Common myeloid progenitor, CD34-positive (primary cell): ENCODE results near the gene ITIH3.
A peak's percentile ranks its signal among the peaks of the same experiment; 100 is the strongest.

Source experiments
- CTCF ChIA-PET: fragments of 350-600 bp; sonication (Branson Sonifier 250); formaldehyde crosslinking; loops from one replicate; lab custom pipeline; 2021; ENCODE audit warnings: antibody characterized with exemption; lab: Charles Lee
- POLR2A ChIA-PET: fragments of 350-600 bp; sonication (Branson Sonifier 250); formaldehyde crosslinking; loops from one replicate; lab custom pipeline; 2021; ENCODE audit warnings: antibody characterized with exemption; lab: Charles Lee
- DNase-seq, 3 donors: peaks; one replicate each; pipeline versions ENCODE4 v3.0.0 to v3.0.0-alpha.2; 2013
- H3K27ac ChIP-seq, 2 experiments: 1 replicate in 1 of 2; 2 replicates in 1 of 2; pipeline ENCODE4 v1.7.0; 2013; ENCODE audit warnings: inconsistent platforms in 2 of 2, low read length in 2 of 2, mild to moderate bottlenecking in 2 of 2, low read depth in 1 of 2, moderate library complexity in 1 of 2; ENCODE audit not compliant: severe bottlenecking in 2 of 2, insufficient read depth in 1 of 2, poor library complexity in 1 of 2
- H3K27me3 ChIP-seq, 5 experiments: replicated peaks in 2 of 5; 1 replicate in 3 of 5; 2 replicates in 2 of 5; pipeline versions ENCODE4 v1.6.1 to v1.7.0; 2013; ENCODE audit warnings: low read length in 4 of 5, mild to moderate bottlenecking in 2 of 5, moderate library complexity in 2 of 5, inconsistent platforms in 1 of 5; ENCODE audit not compliant: insufficient read depth in 5 of 5, control insufficient read depth in 4 of 5
- H3K36me3 ChIP-seq, 4 experiments: 1 replicate in 2 of 4; 2 replicates in 2 of 4; pipeline versions ENCODE4 v1.6.1 to v1.7.0; 2013; ENCODE audit warnings: low read length in 3 of 4, control low read depth in 1 of 4, mild to moderate bottlenecking in 1 of 4; ENCODE audit not compliant: control insufficient read depth in 4 of 4, insufficient read depth in 4 of 4
- H3K4me1 ChIP-seq, 4 experiments: 1 replicate in 3 of 4; 2 replicates in 1 of 4; pipeline versions ENCODE4 v1.6.1 to v1.7.1; 2013; ENCODE audit warnings: low read length in 3 of 4, mild to moderate bottlenecking in 3 of 4, control low read depth in 1 of 4, inconsistent platforms in 1 of 4, moderate library complexity in 1 of 4; ENCODE audit not compliant: control insufficient read depth in 4 of 4, insufficient read depth in 4 of 4; ENCODE audit errors: control extremely low read depth in 1 of 4
- H3K4me3 ChIP-seq, 7 experiments: 1 replicate in 4 of 7; 2 replicates in 3 of 7; pipeline versions ENCODE4 v1.5.1 to v1.7.0; 2013; ENCODE audit warnings: mild to moderate bottlenecking in 7 of 7, low read length in 6 of 7, moderate library complexity in 6 of 7, inconsistent platforms in 2 of 7, low read depth in 2 of 7, control low read depth in 1 of 7; ENCODE audit not compliant: insufficient read depth in 4 of 7, control insufficient read depth in 1 of 7; ENCODE audit errors: extremely low read depth in 1 of 7
- H3K9me3 ChIP-seq, 5 experiments: 1 replicate in 4 of 5; 2 replicates in 1 of 5; pipeline versions ENCODE4 v1.6.1 to v1.7.1; 2013; ENCODE audit warnings: low read length in 4 of 5, mild to moderate bottlenecking in 2 of 5, inconsistent platforms in 1 of 5, low read depth in 1 of 5, moderate library complexity in 1 of 5; ENCODE audit not compliant: control insufficient read depth in 4 of 5, insufficient read depth in 2 of 5; ENCODE audit errors: control extremely low read depth in 1 of 5
- WGBS: methylation state at CpG from one replicate; pipeline ENCODE4 v1.1.5; 2013; ENCODE audit not compliant: insufficient coverage; 5-methylcytosine and 5-hydroxymethylcytosine counted together

The ITIH3 gene

GRCh38 chr3:52845157-52845556, 50.6 kb downstream of the ITIH3 start:
- Histone ChIP-seq H3K27me3 (no peaks in the 10 kb centered on the region), H3K4me3 (no peak overlapping the region), H3K27ac (no peak overlapping the region), H3K4me1 (peaks cover 0 to 9% (median 7%) of the 10 kb centered on the region in 4 experiments), H3K36me3 (peaks cover 8 to 58% (median 33%) of the 10 kb centered on the region in 4 experiments), H3K9me3 (no peaks in the 10 kb centered on the region)
- DNase-seq, result no peak
- 63% methylated on average over 3 of the region's 6 CpGs for WGBS
- ChIA-PET POLR2A (no interaction called here), CTCF (interaction anchor here (0.8 to 1.9 kb wide), 7 partner anchors 8 to 137 kb away, joined by 3 to 6 read pairs (median 3); no protein-coding TSS in a partner anchor)

- WGBS, result 94% methylated on average over 3 of the region's 7 CpGs
- CTCF ChIA-PET, result interaction anchor here (0.5 to 1.6 kb wide), 6 partner anchors 9 to 138 kb away, joined by 3 to 6 read pairs (median 3); no protein-coding TSS in a partner anchor
Measured at GRCh38 chr3:52845691-52846431, 51.3 kb downstream of the ITIH3 start.

GRCh38 chr3:52846432-52846965, 51.9 kb downstream of the ITIH3 start:
- no peaks in the 10 kb centered on the region for H3K9me3 ChIP-seq
- no peak overlapping the region for H3K27ac ChIP-seq
- H3K36me3 ChIP-seq, result peaks cover 9 to 55% (median 30%) of the 10 kb centered on the region in 4 experiments
- H3K4me1 ChIP-seq, result peaks cover 0 to 9% (median 7%) of the 10 kb centered on the region in 4 experiments
- no peaks in the 10 kb centered on the region for H3K27me3 ChIP-seq
- ChIA-PET CTCF (interaction anchor here (1.3 to 1.6 kb wide), 2 partner anchors 10 to 90 kb away, joined by 3 read pairs; no protein-coding TSS in a partner anchor), POLR2A (no interaction called here)
- WGBS, result 55% methylated on average over 13 of the region's 15 CpGs
- no peak for DNase-seq
- no peak overlapping the region for H3K4me3 ChIP-seq

More at GRCh38 chr3:52845691-52846431, 51.3 kb downstream of the ITIH3 start:
- no peaks in the 10 kb centered on the region for H3K27me3 ChIP-seq
- POLR2A ChIA-PET, result no interaction called here
- peak in 1 of 3 donors; percentile 18 for DNase-seq
- no peak overlapping the region for H3K27ac ChIP-seq
- H3K4me3 ChIP-seq, result no peak overlapping the region
- peaks cover 0 to 9% (median 7%) of the 10 kb centered on the region in 4 experiments for H3K4me1 ChIP-seq
- no peaks in the 10 kb centered on the region for H3K9me3 ChIP-seq
- H3K36me3 ChIP-seq, result peaks cover 8 to 56% (median 32%) of the 10 kb centered on the region in 4 experiments

- CTCF ChIA-PET, result interaction anchor here (0.6 to 1.3 kb wide), 2 partner anchors 89 to 147 kb away, joined by 3 read pairs; no protein-coding TSS in a partner anchor
- peaks cover 7 to 56% (median 33%) of the 10 kb centered on the region in 4 experiments for H3K36me3 ChIP-seq
- H3K4me1 ChIP-seq, result peaks cover 0 to 9% (median 7%) of the 10 kb centered on the region in 4 experiments
Measured at GRCh38 chr3:52847241-52847640, 52.6 kb downstream of the ITIH3 start.

GRCh38 chr3:52847726-52848125, 53.1 kb downstream of the ITIH3 start:
- no peak overlapping the region for H3K4me3 ChIP-seq
- DNase-seq, result no peak
- peaks cover 5 to 56% (median 32%) of the 10 kb centered on the region in 4 experiments for H3K36me3 ChIP-seq
- 97% methylated on average over 7 of the region's 7 CpGs for WGBS
- H3K27me3 ChIP-seq, result no peaks in the 10 kb centered on the region
- peaks cover 0 to 9% (median 7%) of the 10 kb centered on the region in 4 experiments for H3K4me1 ChIP-seq
- H3K27ac ChIP-seq, result no peak overlapping the region
- no peaks in the 10 kb centered on the region for H3K9me3 ChIP-seq
- ChIA-PET CTCF (interaction anchor here (0.6 to 1.4 kb wide), 4 partner anchors 89 to 224 kb away, joined by 3 to 4 read pairs (median 3); no protein-coding TSS in a partner anchor), POLR2A (no interaction called here)

More at GRCh38 chr3:52847241-52847640, 52.6 kb downstream of the ITIH3 start:
- DNase-seq, result no peak
- Histone ChIP-seq H3K9me3 (no peaks in the 10 kb centered on the region), H3K4me3 (no peak overlapping the region), H3K27ac (no peak overlapping the region), H3K27me3 (no peaks in the 10 kb centered on the region)
- POLR2A ChIA-PET, result no interaction called here
- 98% methylated on average over 3 of the region's 6 CpGs for WGBS

GRCh38 chr3:52848617-52849016, 54.0 kb downstream of the ITIH3 start:
- Histone ChIP-seq H3K36me3 (peaks cover 4 to 60% (median 30%) of the 10 kb centered on the region in 4 experiments), H3K4me3 (no peak overlapping the region), H3K27me3 (no peaks in the 10 kb centered on the region), H3K9me3 (no peaks in the 10 kb centered on the region), H3K4me1 (peaks cover 0 to 9% (median 7%) of the 10 kb centered on the region in 4 experiments), H3K27ac (no peak overlapping the region)
- DNase-seq, result no peak
- ChIA-PET POLR2A (no interaction called here), CTCF (interaction anchor here (1.2 to 3.6 kb wide), 5 partner anchors 11 to 223 kb away, joined by 3 to 22 read pairs (median 3); no protein-coding TSS in a partner anchor)
- WGBS, result 84% methylated on average over 7 of the region's 7 CpGs
